GM18517 (cell line): Measurements from ENCODE around the gene SHISAL1.

Source experiments
- ATAC-seq: cut with Tn5 transposase; IDR thresholded peaks from one replicate; pipeline ENCODE4 v1.9.1; 2021; ENCODE audit warnings: mild to moderate bottlenecking, moderate library complexity; ENCODE audit not compliant: unreplicated experiment

The SHISAL1 gene

GRCh38 chr22:44213489-44214043 lies 99.2 kb downstream of the SHISAL1 start:
- no peak for ATAC-seq

DNA sequence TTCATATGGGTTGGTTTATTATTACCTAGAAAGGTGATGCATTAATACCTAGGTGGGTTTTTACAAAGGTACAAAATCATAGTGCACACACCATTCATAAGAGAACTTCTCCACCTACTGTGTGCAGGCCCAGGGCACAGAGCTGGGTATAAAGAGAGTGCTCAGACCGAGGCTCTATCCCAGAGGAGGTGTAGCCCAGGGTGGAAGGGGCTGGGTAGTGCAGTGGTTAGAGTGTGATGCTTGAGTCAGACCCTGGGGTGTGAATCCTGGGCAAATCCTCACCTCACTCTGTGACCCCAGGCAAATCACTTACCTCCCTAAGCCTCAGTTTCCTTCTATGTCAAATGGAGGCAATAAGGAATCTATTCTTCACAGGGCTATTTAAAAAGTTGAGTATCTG lies 99.8 kb downstream of the SHISAL1 start:
- no peak for ATAC-seq

GRCh38 chr22:44211946-44212930 lies 100.5 kb downstream of the SHISAL1 start:
- no peak for ATAC-seq

- ATAC-seq: no peak
Measured at GRCh38 chr22:44211256-44211945, 101.3 kb downstream of the SHISAL1 start.

DNA sequence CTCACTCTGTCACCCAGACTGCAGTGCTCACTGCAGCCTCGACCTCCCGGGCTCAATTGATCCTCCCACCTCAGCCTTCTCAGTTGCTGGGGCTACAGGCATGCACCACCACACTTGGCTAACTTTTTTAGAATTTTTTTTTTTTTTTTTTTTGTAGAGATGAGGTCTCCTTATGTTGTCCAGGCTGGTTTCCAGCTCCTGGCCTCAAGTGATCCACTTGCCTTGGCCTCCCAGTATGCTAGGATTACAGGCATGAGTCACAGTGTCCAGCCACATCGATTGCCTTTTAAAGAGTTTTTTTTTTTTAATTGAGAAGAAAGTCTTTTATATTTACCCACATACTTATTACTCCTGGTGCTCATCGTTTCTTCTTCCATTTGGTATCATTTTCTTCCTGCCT lies 102.0 kb downstream of the SHISAL1 start:
- no peak for ATAC-seq

DNA sequence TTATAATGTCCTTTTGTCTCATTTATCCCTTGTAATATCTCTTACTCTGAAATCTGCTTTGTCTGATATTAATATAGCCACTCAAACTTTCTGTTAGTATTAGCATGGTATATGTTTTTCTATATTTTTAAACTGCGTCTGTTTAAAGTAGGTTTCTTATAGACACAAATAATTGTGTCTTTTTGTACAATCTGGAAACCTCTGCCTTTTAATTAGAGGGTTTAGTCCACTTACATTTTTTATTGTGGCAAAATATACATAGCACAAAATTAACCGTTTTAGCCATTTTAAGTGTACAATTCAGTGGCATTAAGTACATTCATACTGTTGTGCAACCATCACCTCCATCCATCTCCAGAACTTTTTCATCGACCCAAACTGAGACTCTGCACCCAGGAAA lies 103.4 kb downstream of the SHISAL1 start:
- ATAC-seq: no peak

DNA sequence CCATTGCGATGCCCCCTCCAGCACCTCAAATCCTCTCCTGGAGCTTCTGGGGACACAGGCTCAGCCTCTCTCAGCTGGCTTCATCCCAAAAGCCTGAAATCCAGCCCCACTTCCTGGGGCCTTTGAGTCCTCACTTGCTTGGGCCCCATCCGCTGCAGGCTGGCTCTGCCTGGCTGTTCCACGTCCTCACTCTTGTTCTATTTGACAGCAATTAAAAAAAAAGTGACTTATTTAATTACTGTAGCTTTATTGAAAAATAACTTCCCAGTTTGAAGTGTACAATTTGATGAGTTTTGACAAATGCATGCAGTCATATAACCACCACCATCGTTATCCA lies 104.8 kb downstream of the SHISAL1 start:
- no peak for ATAC-seq

- ATAC-seq: no peak
Measured at GRCh38 chr22:44207173-44207980, 105.4 kb downstream of the SHISAL1 start.

DNA sequence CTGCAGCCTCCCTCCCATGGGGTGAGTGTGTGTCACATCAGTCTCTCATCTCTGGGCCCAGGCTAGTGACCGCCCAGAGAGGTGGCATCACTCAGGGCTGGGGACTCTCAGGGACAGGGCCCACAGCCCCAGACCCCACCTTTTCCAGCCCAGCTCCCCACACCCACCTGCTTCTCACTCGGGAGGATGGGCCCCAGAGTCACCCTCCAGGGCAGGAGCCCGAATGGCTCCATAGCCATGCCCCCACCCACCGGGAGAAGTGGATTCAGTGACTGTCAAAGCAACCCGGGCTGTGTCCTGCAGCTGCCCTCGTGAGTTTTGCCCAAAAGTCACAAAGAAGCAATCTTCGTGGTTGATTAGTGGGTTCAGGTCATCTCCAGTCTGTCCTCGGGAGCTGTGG lies 106.1 kb downstream of the SHISAL1 start:
- no peak for ATAC-seq

GRCh38 chr22:44206330-44206645 lies 106.5 kb downstream of the SHISAL1 start:
- no peak for ATAC-seq

DNA sequence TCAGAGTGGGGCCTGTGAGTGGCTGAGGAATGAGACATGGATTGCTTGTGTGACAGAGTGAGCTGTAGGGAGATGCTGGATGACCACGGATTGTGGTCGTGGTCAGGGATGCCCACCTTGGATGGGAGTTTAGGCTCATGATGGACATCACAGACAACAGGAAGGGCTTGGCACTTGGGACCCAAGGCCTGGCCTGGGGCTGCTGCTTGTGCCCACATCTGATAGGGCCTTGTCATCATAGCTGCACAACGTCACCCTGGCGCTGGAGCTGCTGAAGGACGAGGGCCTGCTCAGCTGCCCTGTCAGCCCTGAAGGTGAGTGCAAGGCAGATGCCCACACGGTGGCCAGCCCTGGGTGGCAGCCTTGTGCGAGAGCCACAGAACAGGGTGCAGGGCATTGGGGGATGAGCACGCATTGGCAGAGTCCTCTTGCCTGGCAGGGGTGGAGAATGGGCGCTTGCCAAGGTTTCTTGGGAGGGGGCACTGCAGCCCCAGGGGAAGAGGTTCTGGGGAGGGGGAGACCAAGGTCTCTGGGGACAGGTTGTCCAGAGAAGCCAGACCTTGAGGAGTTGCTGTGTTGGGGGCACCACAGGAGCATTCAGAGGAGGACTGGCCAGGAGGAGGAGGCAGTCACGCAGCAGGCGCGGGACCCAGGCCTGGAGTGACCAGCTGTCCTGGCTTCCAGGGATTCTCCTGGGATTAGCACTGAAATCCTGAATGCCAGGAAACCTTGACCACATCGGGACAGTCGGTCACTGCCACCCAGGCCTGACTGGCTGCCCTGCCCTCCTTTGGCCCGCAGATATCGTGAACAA lies 107.0 kb downstream of the SHISAL1 start:
- ATAC-seq: no peak

DNA sequence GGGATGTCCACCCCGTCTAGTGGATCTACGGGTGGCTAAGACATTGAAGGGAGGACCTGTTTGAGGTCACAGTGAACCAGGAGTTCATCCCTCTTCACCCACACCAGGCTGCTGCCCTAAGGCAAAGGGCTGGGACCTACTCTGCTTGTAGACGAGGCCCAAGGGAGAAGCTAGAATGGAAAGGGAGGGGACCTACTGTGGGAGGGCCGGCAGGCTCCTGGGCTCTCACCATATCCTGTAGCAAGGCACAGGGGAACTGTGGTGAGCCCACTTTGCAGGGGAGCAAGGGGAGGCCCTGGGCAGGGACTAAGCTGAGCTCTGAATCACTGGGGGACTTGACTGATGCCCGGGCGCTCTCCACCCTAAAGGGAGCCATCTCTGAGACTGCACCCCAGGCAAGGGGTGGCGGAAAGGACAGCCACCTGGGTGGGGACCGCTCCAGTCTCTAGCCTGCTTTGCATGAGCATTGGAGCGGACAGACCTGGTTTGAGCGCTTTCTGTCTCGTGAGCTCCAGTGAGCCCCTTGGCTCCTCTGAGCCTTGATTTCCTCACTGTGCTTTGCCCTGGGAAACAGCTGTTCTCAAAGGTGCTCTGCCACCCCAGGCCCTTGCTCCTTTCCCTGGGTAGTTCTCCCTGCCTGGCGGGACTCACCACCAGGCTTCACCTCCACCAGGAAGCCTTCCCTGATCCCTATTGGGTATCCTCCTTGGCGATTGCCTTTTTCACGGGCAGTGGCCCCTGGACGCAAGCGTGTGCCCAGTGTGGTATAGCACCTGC lies 107.8 kb downstream of the SHISAL1 start:
- ATAC-seq: no peak

GRCh38 chr22:44203203-44203602 lies 109.5 kb downstream of the SHISAL1 start:
- ATAC-seq: no peak

DNA sequence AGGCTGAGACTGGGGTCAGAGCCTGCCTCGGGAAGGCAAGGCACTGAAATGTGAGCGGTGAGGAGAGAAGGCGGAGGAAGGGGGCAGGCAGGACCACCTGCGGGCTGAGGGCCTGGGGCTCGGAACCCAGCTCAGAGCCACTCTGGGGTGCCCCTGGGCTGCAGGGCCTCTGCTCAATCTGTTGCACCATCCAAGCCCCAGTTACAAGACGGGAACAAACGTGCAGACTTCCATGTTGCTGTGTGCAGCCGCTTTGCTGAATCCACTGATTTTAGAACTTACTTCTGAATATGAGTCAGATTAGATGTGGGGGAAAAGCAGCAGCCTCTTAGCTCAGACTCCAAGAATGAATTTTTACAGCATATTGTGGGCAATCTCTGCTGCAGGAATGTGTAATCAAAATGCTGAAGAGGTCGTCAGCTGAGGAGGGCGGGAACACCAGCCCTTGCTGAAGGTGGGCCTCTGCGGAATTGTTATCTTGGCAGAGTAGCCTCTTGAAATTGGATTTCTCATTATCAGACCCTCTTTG lies 110.4 kb downstream of the SHISAL1 start:
- no peak for ATAC-seq

DNA sequence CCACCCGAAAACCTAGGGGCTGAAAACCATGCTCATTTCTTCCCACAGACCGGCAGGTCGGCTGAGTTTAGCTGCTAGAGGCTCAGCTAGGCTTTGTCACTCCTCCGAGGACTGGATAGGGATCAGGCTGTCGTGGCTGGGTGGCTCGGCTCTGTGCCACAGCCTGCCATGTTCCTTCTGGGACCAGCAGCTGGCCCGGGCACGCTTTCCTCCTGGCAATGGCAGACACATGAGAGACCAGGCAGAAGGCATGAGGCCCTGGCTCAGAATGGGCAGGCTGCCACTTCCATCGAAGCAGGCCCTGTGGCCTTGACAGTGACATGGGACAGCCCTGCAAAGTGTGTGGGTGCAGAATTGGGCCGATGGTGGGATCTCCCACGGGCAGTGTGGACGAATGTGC lies 111.1 kb downstream of the SHISAL1 start:
- ATAC-seq: no peak

DNA sequence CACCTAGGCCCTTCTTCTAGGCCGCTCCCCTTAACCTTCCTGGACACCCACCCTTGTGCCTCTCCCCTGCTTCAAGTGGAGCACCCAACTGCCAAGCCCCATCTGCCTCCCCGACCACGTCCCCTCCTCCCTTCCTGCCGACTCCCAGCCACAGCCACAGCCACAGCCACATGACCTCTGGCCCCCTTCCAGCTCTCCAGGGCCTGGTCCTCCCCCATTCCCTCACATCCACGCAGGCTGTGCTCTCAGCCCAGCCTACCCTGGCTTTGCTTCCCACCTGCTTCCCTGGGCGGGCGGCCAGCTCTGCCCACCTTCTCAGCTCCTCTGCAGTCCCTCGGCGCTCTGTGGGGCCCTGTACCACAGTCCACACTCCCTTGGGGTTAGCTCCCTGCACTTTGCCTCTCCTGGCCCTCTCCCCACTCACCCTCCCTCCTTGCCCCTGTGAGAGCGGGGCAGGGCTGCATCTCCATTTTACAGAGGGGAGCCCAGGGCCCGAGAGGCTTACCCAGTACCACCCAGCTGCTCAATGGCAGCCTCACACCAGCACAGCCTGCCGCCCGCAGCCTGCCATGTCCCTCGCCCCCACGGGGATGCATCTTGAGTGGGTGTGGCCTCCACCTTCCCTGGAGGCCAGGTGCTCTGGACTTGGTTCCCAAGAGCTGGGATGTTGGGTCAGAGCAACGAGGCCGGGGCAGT lies 111.7 kb downstream of the SHISAL1 start:
- ATAC-seq: no peak

GRCh38 chr22:44200451-44200850 lies 112.3 kb downstream of the SHISAL1 start:
- no peak for ATAC-seq

- ATAC-seq: no peak
Measured at GRCh38 chr22:44199866-44200265, 112.9 kb downstream of the SHISAL1 start.

- no peak for ATAC-seq
Measured at GRCh38 chr22:44199164-44199563, 113.6 kb downstream of the SHISAL1 start.
